Measurements from ENCODE around the gene ZNF497. TPM values are rescaled to one million over a fixed set of nuclear protein-coding genes. Genes with fewer than 3 reads are reported as not detected.
"Not testable (repeated sequence)": the region's sequence is repeated elsewhere in the genome, so short reads cannot be mapped to it uniquely, and the experiment has no call there.

Gene ZNF497
- total RNA-seq, 1 donor from 2014 or later: 1.4 TPM

- DNase-seq (no peak), ATAC-seq (no peak)
- peaks cover under 1% of the 10 kb centered on the region for H3K36me3 ChIP-seq
- H3K9me3 ChIP-seq: no peaks in the 10 kb centered on the region
- H3K4me3 ChIP-seq: no peak overlapping the region
- H3K27me3 ChIP-seq: no peaks in the 10 kb centered on the region
- peaks cover 29% of the 10 kb centered on the region for H3K4me1 ChIP-seq
- no peak overlapping the region for H3K27ac ChIP-seq
- TF ChIP-seq, protein P1, sequence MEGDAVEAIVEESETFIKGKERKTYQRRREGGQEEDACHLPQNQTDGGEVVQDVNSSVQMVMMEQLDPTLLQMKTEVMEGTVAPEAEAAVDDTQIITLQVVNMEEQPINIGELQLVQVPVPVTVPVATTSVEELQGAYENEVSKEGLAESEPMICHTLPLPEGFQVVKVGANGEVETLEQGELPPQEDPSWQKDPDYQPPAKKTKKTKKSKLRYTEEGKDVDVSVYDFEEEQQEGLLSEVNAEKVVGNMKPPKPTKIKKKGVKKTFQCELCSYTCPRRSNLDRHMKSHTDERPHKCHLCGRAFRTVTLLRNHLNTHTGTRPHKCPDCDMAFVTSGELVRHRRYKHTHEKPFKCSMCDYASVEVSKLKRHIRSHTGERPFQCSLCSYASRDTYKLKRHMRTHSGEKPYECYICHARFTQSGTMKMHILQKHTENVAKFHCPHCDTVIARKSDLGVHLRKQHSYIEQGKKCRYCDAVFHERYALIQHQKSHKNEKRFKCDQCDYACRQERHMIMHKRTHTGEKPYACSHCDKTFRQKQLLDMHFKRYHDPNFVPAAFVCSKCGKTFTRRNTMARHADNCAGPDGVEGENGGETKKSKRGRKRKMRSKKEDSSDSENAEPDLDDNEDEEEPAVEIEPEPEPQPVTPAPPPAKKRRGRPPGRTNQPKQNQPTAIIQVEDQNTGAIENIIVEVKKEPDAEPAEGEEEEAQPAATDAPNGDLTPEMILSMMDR (IDR thresholded peaks at IDR 0.05): no peak
- intact Hi-C loops (cut with DNase I): no loop called here
Measured at GRCh38 chr19:58382997-58383603, 20.5 kb upstream of the ZNF497 start.

DNA sequence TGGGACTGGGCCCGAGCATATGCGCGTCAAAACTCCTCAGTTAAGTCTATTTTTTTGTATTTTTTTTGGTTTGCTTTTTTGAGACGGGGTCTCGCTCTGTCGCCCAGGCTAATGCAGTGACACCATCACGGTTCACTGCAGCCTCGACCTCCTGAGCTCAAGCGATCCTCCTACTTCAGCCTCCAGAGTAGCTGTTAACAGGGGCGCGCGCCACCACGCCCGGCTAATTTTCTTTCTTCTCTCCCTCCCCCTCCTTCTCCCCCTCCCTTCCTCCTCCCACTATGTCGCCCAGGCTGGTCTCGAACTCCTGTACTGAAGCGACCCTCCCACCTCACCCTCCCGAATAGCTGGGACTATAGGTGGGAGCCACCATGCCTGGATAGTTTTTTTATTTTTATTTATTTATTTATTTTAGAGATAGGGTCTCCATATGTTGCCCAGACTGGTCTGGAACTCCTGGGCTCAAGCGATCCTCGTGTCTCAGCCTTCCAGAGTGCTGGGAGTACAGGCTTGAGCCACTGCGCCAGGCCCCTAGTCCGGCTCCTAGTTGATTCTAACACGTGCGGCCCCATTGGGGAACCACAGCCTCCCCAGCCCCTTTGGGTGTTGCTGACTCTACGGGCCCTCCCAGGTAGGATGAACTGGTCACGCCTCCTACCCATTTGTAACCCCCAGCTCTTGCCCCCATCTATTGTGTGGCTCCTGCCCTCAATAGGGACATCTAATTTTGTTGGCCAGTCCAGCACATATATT is 19.1 kb upstream of the ZNF497 start:
- Histone ChIP-seq H3K27ac (peak overlapping the region; percentile 92), H3K9me3 (no peaks in the 10 kb centered on the region), H3K4me3 (peak overlapping the region; percentile 67), H3K4me1 (peaks cover 23% of the 10 kb centered on the region), H3K36me3 (no peaks in the 10 kb centered on the region), H3K27me3 (no peaks in the 10 kb centered on the region)
- intact Hi-C loops (cut with DNase I): no loop called here
- ATAC-seq (no peak), DNase-seq (no peak)
- TF ChIP-seq, protein P1 (IDR thresholded peaks at IDR 0.05): no peak

DNA sequence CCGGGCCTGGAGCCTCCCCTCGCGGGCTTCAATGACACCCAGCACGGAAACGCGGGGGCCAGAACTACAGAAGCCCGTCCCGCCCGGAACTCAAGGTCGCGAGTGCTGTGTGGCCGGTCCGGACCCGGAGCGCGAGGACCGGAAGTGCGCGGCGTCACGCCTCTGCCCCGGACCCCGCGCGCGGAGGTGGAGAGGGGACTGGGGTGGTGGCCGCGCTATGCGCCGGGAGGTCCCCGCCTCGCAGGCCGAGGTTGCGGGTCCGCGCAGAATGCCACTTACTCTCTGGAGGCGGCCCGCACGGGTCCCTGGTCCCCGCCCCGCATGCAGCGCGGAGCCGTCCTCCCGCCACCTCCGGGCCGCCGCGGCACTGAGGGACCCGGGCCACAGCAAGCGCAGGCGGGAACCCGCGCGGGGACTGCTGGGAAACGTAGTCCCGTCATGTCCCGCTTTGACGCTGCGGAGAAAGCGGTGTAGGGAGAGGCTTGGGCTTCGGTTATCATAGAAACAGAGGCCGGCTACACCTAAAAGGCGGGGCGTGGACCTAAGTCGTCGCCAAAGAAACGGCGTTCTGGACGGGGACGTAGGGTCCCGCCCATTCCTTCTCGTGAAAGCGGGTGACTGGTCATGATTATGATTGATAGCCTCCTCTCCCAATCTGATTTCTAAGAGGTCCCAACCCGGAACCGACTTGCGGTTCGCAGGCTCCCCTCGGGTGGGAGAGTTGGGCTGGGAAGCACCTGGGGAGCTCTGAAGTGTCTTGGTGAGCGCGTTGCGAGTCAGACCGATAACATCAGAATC is 18.3 kb upstream of the ZNF497 start, which contains the start of gene ZNF837:
TSS of gene ZNF837 (minus strand) at position 369 of the 798 bp plus-strand sequence. CDS start 11,698 bp downstream, outside the sequence.
- H3K27me3 ChIP-seq: no peaks in the 10 kb centered on the region
- no peaks in the 10 kb centered on the region for H3K36me3 ChIP-seq
- intact Hi-C loops (cut with DNase I): no loop called here
- peaks cover 21% of the 10 kb centered on the region for H3K4me1 ChIP-seq
- TF ChIP-seq, protein P1 (IDR thresholded peaks at IDR 0.05): no peak
- ATAC-seq (peak; percentile 95), DNase-seq (peak; percentile 99)
- H3K27ac ChIP-seq: peak within 1 kb of the TSS; percentile 92
- H3K9me3 ChIP-seq: no peaks in the 10 kb centered on the region
- peak within 1 kb of the TSS; percentile 67 for H3K4me3 ChIP-seq

GRCh38 chr19:58380037-58380661 is 17.6 kb upstream of the ZNF497 start:
- Histone ChIP-seq H3K27me3 (no peaks in the 10 kb centered on the region), H3K9me3 (no peaks in the 10 kb centered on the region), H3K4me1 (peaks cover 15% of the 10 kb centered on the region), H3K36me3 (no peaks in the 10 kb centered on the region), H3K27ac (peak overlapping the region; percentile 92), H3K4me3 (peak overlapping the region; percentile 67)
- ATAC-seq (no peak), DNase-seq (no peak)
- TF ChIP-seq, protein P1 (IDR thresholded peaks at IDR 0.05): no peak
- intact Hi-C loops (cut with DNase I): no loop called here

DNA sequence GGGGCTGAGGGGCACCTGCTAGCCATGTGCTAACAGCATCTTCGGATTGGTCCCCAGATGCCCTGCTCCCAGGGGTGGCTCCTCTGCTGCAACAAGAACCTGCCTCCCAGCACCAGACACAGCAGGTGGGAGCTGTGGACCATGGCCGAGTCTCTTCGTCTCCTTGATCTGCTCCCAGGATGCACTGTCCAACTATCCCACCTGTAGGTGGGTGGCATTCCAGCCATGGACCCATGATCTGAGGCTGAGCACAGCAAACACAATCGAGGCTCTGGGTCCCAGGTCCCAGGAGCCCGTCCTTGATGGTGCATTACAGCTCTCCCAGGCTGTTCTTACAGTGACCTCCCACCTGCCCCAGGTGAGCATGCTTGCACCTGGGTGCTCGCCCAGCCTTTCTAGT is 16.7 kb upstream of the ZNF497 start:
- DNase-seq: no peak
- Histone ChIP-seq H3K27me3 (no peaks in the 10 kb centered on the region), H3K9me3 (no peaks in the 10 kb centered on the region), H3K4me3 (no peak overlapping the region), H3K36me3 (no peaks in the 10 kb centered on the region), H3K27ac (no peak overlapping the region), H3K4me1 (peaks cover 15% of the 10 kb centered on the region)
- TF ChIP-seq, protein P1 (IDR thresholded peaks at IDR 0.05): no peak
- intact Hi-C loops (cut with DNase I): no loop called here
- ATAC-seq: no peak

GRCh38 chr19:58376724-58377123 is 14.2 kb upstream of the ZNF497 start:
- H3K9me3 ChIP-seq; H3K4me3 ChIP-seq; H3K27me3 ChIP-seq; H3K36me3 ChIP-seq; intact Hi-C loops (cut with DNase I); DNase-seq; H3K27ac ChIP-seq; ATAC-seq; H3K4me1 ChIP-seq: not testable (repeated sequence)

Measured in upper lobe of right lung (tissue), 1 donor.